ENCODE results near the gene FOSB.
A peak's percentile ranks its signal among the peaks of the same experiment; 100 is the strongest.

FOSB gene

DNA sequence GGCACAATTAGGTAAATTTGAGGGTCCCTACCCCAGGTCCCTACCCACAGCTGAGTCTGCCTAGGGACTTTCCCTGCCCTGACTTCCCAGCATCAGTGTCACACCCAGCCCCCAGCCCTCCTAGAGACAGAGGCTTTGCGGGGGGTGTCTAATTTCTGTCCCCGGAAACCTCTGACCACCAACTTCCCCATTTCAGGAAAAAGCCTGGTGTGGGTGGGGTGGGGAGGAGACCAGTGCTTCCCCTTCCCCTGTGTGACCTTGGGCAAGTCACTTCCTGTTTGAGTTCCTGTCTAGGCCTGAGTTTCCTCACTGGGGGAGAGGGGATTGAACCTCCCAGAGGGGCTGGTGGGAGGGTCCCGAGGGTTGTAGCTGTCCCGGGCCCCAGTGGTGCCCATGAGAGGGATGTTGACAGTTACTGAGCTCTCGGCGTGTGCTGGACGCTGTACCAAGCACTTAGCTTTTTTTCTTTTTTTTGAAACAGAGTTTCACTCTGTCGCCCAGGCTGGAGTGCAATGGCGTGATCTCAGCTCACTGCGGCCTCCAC, 47.4 kb downstream of the FOSB start:
- no peak overlapping the region for H3K4me3 ChIP-seq (replicated peaks; ENCODE audit: low read depth, low read length)
- peaks cover 10% of the 10 kb centered on the region for H3K36me3 ChIP-seq (ENCODE audit: control insufficient read depth, insufficient read depth, low read length)
- TF ChIP-seq CTCF (IDR thresholded peaks at IDR 0.05; ENCODE audit: insufficient read depth, low read length, poor library complexity, severe bottlenecking) = no peak
- no peaks in the 10 kb centered on the region for H3K27me3 ChIP-seq (replicated peaks; ENCODE audit: control insufficient read depth, insufficient read depth, low read length)
- peak; percentile 71 for DNase-seq (ENCODE audit: extremely low read depth, insufficient read length)

GRCh38 chr19:45515807-45516401, 48.1 kb downstream of the FOSB start:
- TF ChIP-seq CTCF (IDR thresholded peaks at IDR 0.05; ENCODE audit: insufficient read depth, low read length, poor library complexity, severe bottlenecking) = no peak
- H3K4me3 ChIP-seq (replicated peaks; ENCODE audit: low read depth, low read length) = no peak overlapping the region
- no peak for DNase-seq (ENCODE audit: extremely low read depth, insufficient read length)
- no peaks in the 10 kb centered on the region for H3K27me3 ChIP-seq (replicated peaks; ENCODE audit: control insufficient read depth, insufficient read depth, low read length)
- peaks cover 15% of the 10 kb centered on the region for H3K36me3 ChIP-seq (ENCODE audit: control insufficient read depth, insufficient read depth, low read length)

DNA sequence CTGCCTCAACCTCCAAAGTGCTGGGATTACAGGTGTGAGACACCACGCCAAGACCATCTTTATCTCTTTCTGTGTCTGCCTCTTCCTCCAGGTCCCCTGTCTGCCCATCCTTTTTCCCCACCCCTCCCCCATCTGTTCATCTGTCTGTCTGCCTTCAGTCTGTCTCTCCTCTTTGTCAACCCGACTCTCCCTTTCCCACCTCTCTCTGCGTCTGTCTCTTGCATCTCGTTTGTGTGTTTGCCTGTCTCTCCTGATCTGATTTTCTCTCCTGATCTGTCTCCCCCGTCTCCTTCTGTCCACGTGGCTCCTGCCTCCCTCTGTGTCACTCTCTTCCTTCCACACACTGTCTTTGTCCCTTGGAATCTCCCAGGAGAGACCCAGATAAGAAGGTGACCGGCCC, 49.4 kb downstream of the FOSB start:
- DNase-seq (ENCODE audit: extremely low read depth, insufficient read length) = no peak
- no peak overlapping the region for H3K4me3 ChIP-seq (replicated peaks; ENCODE audit: low read depth, low read length)
- peaks cover 20% of the 10 kb centered on the region for H3K36me3 ChIP-seq (ENCODE audit: control insufficient read depth, insufficient read depth, low read length)
- no peaks in the 10 kb centered on the region for H3K27me3 ChIP-seq (replicated peaks; ENCODE audit: control insufficient read depth, insufficient read depth, low read length)
- no peak for TF ChIP-seq CTCF (IDR thresholded peaks at IDR 0.05; ENCODE audit: insufficient read depth, low read length, poor library complexity, severe bottlenecking)

DNA sequence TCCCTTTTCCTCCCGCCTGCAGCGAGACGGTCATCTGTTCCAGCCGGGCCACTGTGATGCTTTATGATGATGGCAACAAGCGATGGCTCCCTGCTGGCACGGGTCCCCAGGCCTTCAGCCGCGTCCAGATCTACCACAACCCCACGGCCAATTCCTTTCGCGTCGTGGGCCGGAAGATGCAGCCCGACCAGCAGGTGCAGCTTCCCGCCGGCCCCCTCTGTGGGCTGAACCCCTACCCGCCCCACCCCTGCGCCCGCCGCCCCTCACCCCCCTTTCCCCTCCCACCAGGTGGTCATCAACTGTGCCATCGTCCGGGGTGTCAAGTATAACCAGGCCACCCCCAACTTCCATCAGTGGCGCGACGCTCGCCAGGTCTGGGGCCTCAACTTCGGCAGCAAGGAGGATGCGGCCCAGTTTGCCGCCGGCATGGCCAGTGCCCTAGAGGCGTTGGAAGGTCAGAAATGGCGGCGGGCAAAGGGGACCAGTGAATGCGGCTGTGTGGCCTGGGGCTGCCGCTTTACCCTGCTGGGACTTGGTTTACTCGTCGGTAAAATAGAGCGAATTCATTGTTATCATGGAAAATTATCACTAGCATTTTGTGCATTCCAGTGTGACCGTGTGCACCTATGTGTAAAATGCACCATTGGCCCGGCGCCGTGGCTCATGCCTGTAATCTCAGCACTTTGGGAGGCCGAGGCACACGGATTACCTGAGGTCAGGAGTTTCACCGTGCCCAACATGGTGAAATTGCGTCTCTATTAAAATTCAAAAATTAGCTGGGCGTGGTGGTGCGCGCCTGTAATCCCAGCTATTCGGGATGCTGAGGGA, 50.1 kb downstream of the FOSB start:
- Histone ChIP-seq H3K36me3 (ENCODE audit: control insufficient read depth, insufficient read depth, low read length) (peaks cover 23% of the 10 kb centered on the region), H3K27me3 (replicated peaks; ENCODE audit: control insufficient read depth, insufficient read depth, low read length) (no peaks in the 10 kb centered on the region), H3K4me3 (replicated peaks; ENCODE audit: low read depth, low read length) (no peak overlapping the region)
- no peak for DNase-seq (ENCODE audit: extremely low read depth, insufficient read length)
- no peak for TF ChIP-seq CTCF (IDR thresholded peaks at IDR 0.05; ENCODE audit: insufficient read depth, low read length, poor library complexity, severe bottlenecking)

DNA sequence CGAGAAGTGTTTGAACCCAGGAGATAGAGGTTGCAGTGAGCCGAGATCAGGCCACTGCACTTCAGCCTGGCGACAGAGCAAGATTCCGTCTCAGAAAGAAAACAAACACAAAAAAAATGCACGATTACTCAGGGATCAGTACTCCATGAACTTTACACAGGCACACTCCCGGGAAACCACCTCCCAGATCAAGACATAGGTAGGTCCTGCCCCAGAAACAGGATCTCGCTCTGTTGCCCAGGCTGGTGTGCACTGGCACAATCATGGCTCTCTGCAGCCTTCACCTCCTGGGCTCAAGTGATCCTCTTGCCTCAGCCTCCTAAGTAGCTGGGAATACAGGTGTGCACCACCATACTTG, 50.7 kb downstream of the FOSB start:
- no peak for DNase-seq (ENCODE audit: extremely low read depth, insufficient read length)
- TF ChIP-seq CTCF (IDR thresholded peaks at IDR 0.05; ENCODE audit: insufficient read depth, low read length, poor library complexity, severe bottlenecking) = no peak
- no peak overlapping the region for H3K4me3 ChIP-seq (replicated peaks; ENCODE audit: low read depth, low read length)
- peaks cover 23% of the 10 kb centered on the region for H3K36me3 ChIP-seq (ENCODE audit: control insufficient read depth, insufficient read depth, low read length)
- no peaks in the 10 kb centered on the region for H3K27me3 ChIP-seq (replicated peaks; ENCODE audit: control insufficient read depth, insufficient read depth, low read length)
